BLaER1 (cell line): ENCODE results near the gene NPHS2.

ENCODE experiments used
- H3K27ac ChIP-seq: shearing (Covaris generic); formaldehyde crosslinking; 2 replicates; pipeline ENCODE4 v1.8.1; 2022
- H3K27me3 ChIP-seq: shearing (Covaris generic); formaldehyde crosslinking; 2 replicates; pipeline ENCODE4 v1.8.1; 2022
- H3K36me3 ChIP-seq: shearing (Covaris generic); formaldehyde crosslinking; 2 replicates; pipeline ENCODE4 v1.8.1; 2022
- H3K4me1 ChIP-seq: shearing (Covaris generic); formaldehyde crosslinking; 2 replicates; pipeline ENCODE4 v1.8.1; 2022
- H3K4me2 ChIP-seq: shearing (Covaris generic); formaldehyde crosslinking; 2 replicates; pipeline ENCODE4 v1.8.1; 2022
- H3K4me3 ChIP-seq: shearing (Covaris generic); formaldehyde crosslinking; 2 replicates; pipeline ENCODE4 v1.8.1; 2022
- H3K9ac ChIP-seq: shearing (Covaris generic); formaldehyde crosslinking; 2 replicates; pipeline ENCODE4 v1.8.1; 2022
- H3K9me3 ChIP-seq: shearing (Covaris generic); formaldehyde crosslinking; 2 replicates; pipeline ENCODE4 v1.8.1; 2022
- H4K20me1 ChIP-seq: shearing (Covaris generic); formaldehyde crosslinking; 2 replicates; pipeline ENCODE4 v1.8.1; 2022
- Cebpa-rat ChIP-seq: shearing (Covaris generic); IDR thresholded peaks from 2 replicates; pipeline ENCODE4 v1.8.1; 2022

NPHS2 gene

DNA sequence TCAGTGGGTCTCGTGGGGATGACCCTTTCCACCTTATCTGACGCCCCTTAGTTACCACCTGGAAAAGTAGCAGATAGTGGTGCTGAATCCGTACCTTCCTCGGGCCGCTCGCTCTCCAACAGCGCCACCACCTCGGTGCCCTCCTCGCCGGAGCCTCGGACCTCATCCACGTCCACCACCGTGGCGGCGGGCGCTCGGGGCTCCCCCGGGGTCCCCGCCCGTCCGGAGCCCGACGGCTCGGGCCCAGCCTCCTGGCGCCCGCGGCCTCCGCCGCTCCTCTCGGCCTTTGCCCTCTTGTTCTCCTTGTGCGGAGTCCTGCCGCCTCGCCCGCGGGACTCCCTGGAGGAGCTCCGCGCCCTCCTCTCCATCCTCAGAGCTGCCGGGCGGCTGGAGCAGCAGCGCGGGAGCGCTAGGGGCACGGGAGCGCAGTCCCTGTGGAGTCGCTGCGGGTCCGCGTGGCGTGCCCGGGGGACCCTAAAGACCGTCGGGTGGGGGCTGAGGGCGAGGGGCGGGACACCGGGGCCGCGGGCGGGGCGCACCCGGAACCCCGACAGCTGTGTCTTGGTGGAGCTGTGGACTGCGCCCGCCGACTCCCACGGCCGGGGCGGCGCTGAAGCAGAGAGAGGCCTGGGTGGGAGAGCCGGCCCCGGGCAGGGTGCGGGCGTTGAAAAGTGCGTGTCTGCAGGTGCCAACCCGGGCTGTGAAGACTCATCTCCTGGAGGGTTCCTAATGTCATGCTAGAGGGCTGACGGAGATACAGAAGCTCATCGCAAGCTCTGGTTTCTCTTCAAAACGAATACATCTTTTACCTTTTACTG lies at the start of gene NPHS2:
TSS of gene NPHS2 (minus strand) at position 452 of the 818 bp plus-strand sequence. CDS start at position 368, 84 bp downstream.
- Histone ChIP-seq H3K36me3 (no peaks in the 10 kb centered on the region), H3K9me3 (peaks cover 18% of the 10 kb centered on the region), H3K27me3 (peaks cover 31% of the 10 kb centered on the region), H3K4me2 (no peak within 1 kb of the TSS), H3K9ac (no peak within 1 kb of the TSS), H4K20me1 (no peaks in the 10 kb centered on the region), H3K4me1 (no peaks in the 10 kb centered on the region), H3K4me3 (no peak within 1 kb of the TSS), H3K27ac (no peak within 1 kb of the TSS)
- TF ChIP-seq Cebpa-rat: no peak

DNA sequence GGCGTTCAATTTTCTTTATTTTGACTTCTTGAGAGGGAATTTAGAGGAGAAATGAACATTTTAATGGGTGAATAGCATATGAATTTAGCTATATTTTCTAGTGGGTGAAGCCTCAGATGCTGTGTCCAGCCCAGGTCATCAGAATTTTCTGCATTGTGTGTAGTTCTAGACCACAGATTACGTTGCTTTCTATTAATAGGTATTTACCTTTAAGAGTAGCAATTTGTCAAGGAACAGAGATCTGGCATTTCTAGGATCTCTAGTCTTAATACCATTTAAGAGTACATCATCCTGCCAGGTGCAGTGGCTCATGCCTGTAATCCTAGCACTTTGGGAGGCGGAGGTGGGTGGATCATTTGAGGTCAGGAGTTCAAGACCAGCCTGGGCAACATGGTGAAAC lies 36.6 kb upstream of the NPHS2 start:
- no peaks in the 10 kb centered on the region for H3K27me3 ChIP-seq
- H3K4me3 ChIP-seq: no peak overlapping the region

DNA sequence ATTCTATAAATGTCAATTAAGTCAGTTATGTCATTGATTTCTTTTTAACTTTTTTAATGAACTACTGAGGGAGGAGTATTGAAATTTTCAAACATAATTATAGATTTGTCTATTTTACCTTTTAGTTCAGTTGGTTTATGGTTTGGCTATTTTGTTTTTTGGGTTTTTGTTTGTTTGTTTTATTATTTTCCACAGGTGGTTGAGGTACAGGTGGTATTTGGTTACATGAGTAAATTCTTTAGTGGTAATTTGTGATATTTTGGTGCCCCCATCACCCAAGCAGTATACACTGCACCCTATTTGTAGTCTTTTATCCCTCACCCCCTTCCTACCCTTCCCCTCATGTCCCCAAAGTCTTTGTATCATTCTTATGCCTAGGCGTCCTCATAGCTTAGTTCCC lies 25.3 kb upstream of the NPHS2 start:
- TF ChIP-seq Cebpa-rat: no peak

More for the DNA sequence above, 36.6 kb upstream of the NPHS2 start:
- no peak for TF ChIP-seq Cebpa-rat
- Histone ChIP-seq H3K9ac (no peak overlapping the region), H4K20me1 (no peaks in the 10 kb centered on the region), H3K4me2 (no peak overlapping the region), H3K36me3 (no peaks in the 10 kb centered on the region), H3K27ac (no peak overlapping the region), H3K9me3 (no peaks in the 10 kb centered on the region), H3K4me1 (peaks cover 9% of the 10 kb centered on the region)

DNA sequence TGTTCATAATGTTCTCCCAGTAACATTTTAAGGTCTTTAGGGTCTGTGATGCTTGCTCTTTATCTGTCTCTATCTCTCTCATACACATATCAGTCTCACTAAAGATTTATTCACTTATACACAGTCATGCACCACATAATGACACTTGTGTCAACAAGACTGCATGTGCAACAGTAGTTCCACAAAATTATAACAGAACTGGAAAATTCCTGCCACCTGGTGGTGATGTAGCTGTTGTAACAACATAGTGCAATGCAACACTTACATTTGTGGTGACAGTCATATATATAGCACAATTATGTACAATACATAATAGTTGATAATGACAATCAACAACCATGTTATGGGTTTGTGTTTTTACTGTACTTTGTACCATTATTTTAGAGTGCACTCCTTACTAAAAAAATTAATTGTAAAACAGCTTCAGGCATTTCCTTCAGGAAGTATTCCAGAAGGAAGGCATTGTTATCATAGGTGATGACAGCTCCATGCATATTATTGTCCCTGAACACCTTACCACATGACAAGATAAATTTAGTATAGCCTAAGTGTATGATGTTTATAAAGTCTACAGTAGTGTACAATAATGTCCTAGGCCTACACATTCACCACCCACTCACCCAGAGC lies 24.0 kb upstream of the NPHS2 start:
- no peaks in the 10 kb centered on the region for H3K36me3 ChIP-seq
- no peak overlapping the region for H3K27ac ChIP-seq
- no peak overlapping the region for H3K4me3 ChIP-seq
- H4K20me1 ChIP-seq: no peaks in the 10 kb centered on the region
- 0 out of 2 replicates have a peak, but pooled peaks cover 5% of the 10 kb centered on the region for H3K9me3 ChIP-seq
- no peaks in the 10 kb centered on the region for H3K27me3 ChIP-seq
- no peaks in the 10 kb centered on the region for H3K4me1 ChIP-seq
- H3K4me2 ChIP-seq: no peak overlapping the region
- no peak for TF ChIP-seq Cebpa-rat
- H3K9ac ChIP-seq: no peak overlapping the region

More for the DNA sequence above, 25.3 kb upstream of the NPHS2 start:
- Histone ChIP-seq H3K9ac (no peak overlapping the region), H3K27me3 (no peaks in the 10 kb centered on the region), H3K9me3 (0 out of 2 replicates have a peak, but pooled peaks cover 5% of the 10 kb centered on the region), H3K4me3 (no peak overlapping the region), H3K4me2 (no peak overlapping the region), H3K27ac (no peak overlapping the region), H3K4me1 (no peaks in the 10 kb centered on the region), H3K36me3 (no peaks in the 10 kb centered on the region), H4K20me1 (no peaks in the 10 kb centered on the region)

DNA sequence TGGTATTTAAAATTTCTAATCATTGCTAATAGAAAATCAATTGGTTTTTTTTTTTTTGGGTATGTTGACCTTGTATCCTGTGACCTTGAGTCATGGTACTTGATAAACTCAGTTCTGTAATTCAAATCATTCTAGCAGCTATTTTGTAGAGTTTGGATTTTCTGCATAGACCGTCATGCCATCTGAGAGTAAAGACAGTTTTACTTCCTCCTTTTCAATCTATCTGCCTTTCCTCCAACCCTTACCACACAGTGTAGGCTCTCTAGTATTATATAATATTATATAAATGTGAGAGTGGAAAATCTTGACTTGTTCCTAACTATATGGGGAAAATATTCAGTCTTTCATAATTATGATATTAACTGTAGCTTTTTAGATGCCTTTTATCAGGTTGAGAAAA lies 22.9 kb upstream of the NPHS2 start:
- no peak overlapping the region for H3K4me3 ChIP-seq
- 0 out of 2 replicates have a peak, but pooled peaks cover 5% of the 10 kb centered on the region for H3K9me3 ChIP-seq
- H3K4me2 ChIP-seq: no peak overlapping the region
- no peaks in the 10 kb centered on the region for H3K4me1 ChIP-seq
- H3K27ac ChIP-seq: no peak overlapping the region
- no peaks in the 10 kb centered on the region for H4K20me1 ChIP-seq
- H3K36me3 ChIP-seq: no peaks in the 10 kb centered on the region
- no peaks in the 10 kb centered on the region for H3K27me3 ChIP-seq
- no peak overlapping the region for H3K9ac ChIP-seq
- TF ChIP-seq Cebpa-rat: no peak

DNA sequence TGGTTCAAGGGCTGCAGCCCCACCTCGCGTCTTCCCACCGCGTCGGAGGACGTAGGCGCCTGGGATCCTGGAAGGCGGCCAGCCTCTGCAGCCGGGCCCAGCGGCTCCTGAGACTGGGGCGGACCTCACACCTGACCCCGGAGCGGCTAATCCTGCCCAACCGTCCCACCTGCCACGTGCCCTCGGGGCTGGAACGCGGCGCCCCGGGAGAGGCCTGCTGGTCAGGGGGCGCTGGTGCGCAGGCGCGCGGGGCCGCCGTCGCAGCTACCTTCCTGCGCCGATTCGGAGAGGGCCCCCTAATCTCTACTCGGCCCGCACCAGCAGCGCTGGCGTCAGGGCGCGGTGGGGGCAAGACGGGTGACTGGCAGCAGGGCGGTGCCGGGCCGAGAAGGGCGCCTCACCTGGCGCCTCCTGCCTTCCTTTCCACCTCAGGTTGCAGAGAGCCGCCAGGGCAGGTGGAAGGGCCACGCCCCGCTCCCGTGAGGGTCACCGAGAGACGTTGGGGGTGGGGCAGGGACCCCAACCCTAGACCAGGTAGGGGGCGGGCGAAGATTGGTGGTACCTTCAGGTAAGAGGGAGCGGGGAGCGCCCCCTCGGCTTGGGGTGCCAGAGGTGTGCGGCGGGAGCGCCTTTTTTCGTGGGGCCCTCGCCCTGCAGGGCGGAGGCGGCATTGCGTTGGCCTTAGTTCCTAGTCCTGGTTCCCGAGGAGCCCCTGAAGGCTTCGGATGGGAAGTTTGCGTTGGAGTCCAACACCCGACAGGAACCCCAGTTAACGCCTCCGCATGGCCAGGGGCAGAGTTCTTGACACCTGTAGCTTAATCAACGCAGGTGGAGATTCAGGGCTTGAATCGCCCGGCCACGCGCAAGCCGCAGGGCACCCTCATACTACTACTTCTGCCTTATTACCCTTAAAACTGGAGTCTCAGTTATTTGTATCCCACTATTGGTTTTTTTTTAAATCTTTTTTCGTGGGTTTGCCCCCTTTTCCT lies 16.1 kb upstream of the NPHS2 start, which contains the start of gene TDRD5:
TSS of gene TDRD5 (plus strand) at position 241 of the 989 bp plus-strand sequence. CDS start 784 bp downstream, outside the sequence.
- Histone ChIP-seq H3K27me3 (no peaks in the 10 kb centered on the region), H3K9me3 (peaks cover 11% of the 10 kb centered on the region), H3K4me3 (no peak within 1 kb of the TSS), H3K4me2 (no peak within 1 kb of the TSS), H3K27ac (no peak within 1 kb of the TSS), H3K4me1 (no peaks in the 10 kb centered on the region), H3K36me3 (no peaks in the 10 kb centered on the region), H4K20me1 (no peaks in the 10 kb centered on the region), H3K9ac (no peak within 1 kb of the TSS)
- no peak for TF ChIP-seq Cebpa-rat

DNA sequence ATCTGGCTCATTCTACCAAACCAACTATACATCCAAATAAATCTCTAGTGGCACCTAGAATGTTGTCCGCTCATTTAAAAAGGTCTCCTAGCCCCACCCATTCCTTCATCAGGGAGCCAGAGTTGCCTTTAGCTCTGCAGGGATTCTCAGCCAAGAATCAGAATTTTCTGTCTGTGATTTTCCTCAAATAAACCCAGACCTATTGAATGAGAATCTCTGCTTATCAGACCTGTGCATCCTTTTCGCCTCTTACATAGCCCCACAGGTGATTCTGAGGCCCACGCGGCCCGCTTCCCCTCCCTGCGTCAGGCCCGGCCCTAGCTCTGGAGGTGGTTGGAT lies 15.5 kb upstream of the NPHS2 start:
- Histone ChIP-seq H3K4me2 (no peak overlapping the region), H3K36me3 (no peaks in the 10 kb centered on the region), H3K9ac (no peak overlapping the region), H3K27me3 (no peaks in the 10 kb centered on the region), H3K4me3 (no peak overlapping the region), H3K4me1 (no peaks in the 10 kb centered on the region), H3K9me3 (peaks cover 11% of the 10 kb centered on the region), H3K27ac (no peak overlapping the region), H4K20me1 (no peaks in the 10 kb centered on the region)
- no peak for TF ChIP-seq Cebpa-rat

DNA sequence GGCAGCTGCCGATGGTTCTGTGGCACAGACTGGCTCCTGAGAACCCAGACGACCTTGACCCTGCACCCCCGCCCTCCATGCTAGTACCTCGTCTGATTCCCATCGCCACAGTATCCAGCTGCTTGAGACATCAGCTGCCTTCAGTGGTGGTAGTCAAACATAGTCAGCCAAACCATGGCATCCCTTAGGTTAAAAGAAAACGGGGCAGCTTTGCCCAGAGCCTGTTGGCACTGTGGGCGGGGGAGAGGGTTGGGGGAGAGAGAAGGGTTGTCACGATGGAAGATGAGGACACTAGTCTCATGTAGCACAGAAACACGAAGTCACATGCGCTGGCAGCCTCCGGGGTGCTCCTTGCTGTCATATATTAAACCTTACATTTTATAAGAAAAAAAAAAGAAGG lies 14.9 kb upstream of the NPHS2 start:
- H3K27ac ChIP-seq: no peak overlapping the region
- no peak for TF ChIP-seq Cebpa-rat
- H3K9me3 ChIP-seq: peaks cover 11% of the 10 kb centered on the region
- H4K20me1 ChIP-seq: no peaks in the 10 kb centered on the region
- no peaks in the 10 kb centered on the region for H3K36me3 ChIP-seq
- no peak overlapping the region for H3K9ac ChIP-seq
- H3K4me3 ChIP-seq: no peak overlapping the region
- no peak overlapping the region for H3K4me2 ChIP-seq
- no peaks in the 10 kb centered on the region for H3K4me1 ChIP-seq
- H3K27me3 ChIP-seq: no peaks in the 10 kb centered on the region

DNA sequence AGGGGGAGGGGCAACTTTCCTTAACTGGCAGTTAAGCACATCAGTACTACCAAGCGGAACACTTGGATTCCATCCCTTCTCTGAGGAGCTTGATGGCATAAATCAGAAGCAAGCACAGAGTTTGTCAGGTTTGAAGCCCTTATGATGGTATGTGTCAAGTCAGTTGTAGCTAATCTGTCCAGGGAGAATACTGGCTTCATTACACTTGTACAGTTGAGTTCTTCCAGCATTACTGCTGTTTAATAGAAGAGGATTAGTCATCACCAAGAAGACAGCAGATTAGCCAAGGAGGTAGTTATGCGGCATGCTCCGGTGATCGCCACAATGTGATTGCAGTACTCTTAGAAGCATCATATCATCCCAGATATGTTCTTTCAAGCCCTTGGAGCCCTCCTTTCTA lies 13.8 kb upstream of the NPHS2 start:
- no peak overlapping the region for H3K4me2 ChIP-seq
- no peaks in the 10 kb centered on the region for H3K4me1 ChIP-seq
- no peak overlapping the region for H3K9ac ChIP-seq
- H3K27ac ChIP-seq: no peak overlapping the region
- H4K20me1 ChIP-seq: no peaks in the 10 kb centered on the region
- no peak overlapping the region for H3K4me3 ChIP-seq
- H3K9me3 ChIP-seq: peaks cover 11% of the 10 kb centered on the region
- no peak for TF ChIP-seq Cebpa-rat
- no peaks in the 10 kb centered on the region for H3K36me3 ChIP-seq
- no peaks in the 10 kb centered on the region for H3K27me3 ChIP-seq
